Subcutaneous adipose tissue (tissue), 4 donors: ENCODE data around the gene FHL5. TPM values are rescaled to one million over a fixed set of nuclear protein-coding genes. Genes with fewer than 3 reads are reported as not detected.

ENCODE experiments used
- CTCF ChIP-seq: fragments of 450-650 bp; IDR thresholded peaks from one replicate; pipeline ENCODE4 v1.5.1; 2016; ENCODE audit warnings: low read depth, mild to moderate bottlenecking, control low read depth, antibody characterized with exemption, moderate library complexity
- total RNA-seq, 4 donors: library from RNA; depleted of rRNA; stranded (reverse); fragments of >200 nt; gene quantifications; one replicate each; pipeline ENCODE4 v1.1.0, GENCODE V29; 2016

The FHL5 gene
- total RNA-seq, 4 donors from 2014 or later, result 26.7 to 38.6 (median 35.9) TPM

GRCh38 chr6:96610019-96610418 is 47.1 kb downstream of the FHL5 start:
- no peak for TF ChIP-seq CTCF

GRCh38 chr6:96611342-96611991 is 48.5 kb downstream of the FHL5 start:
- TF ChIP-seq CTCF, result no peak

GRCh38 chr6:96613291-96613999 is 50.5 kb downstream of the FHL5 start:
- no peak for TF ChIP-seq CTCF

- TF ChIP-seq CTCF, result no peak
Measured at GRCh38 chr6:96620851-96621250, 57.9 kb downstream of the FHL5 start.

GRCh38 chr6:96621983-96622382 is 59.1 kb downstream of the FHL5 start:
- no peak for TF ChIP-seq CTCF

- TF ChIP-seq CTCF, result no peak
Measured at GRCh38 chr6:96624957-96625356, 62.0 kb downstream of the FHL5 start.

GRCh38 chr6:96626759-96627364 is 63.9 kb downstream of the FHL5 start:
- TF ChIP-seq CTCF, result no peak
